ENCODE results near the gene KCTD19.

Gene KCTD19

GRCh38 chr16:67326472-67327309, at the start of gene KCTD19, which contains the start of gene LRRC36:
Gene KCTD19 (minus strand): TSS chr16:67326741. CDS start chr16:67326707, 34 bp downstream.
Gene LRRC36 (plus strand): TSS chr16:67326815. CDS start chr16:67326863, 48 bp downstream.
- no peak for TF ChIP-seq GATA2 (IDR thresholded peaks at IDR 0.05; ENCODE audit: low read depth, low read length)
- TF ChIP-seq GATA3 (IDR thresholded peaks at IDR 0.05; ENCODE audit: low read depth, low read length), result no peak

GRCh38 chr16:67372664-67373063, 46.1 kb upstream of the KCTD19 start:
- TF ChIP-seq GATA2 (IDR thresholded peaks at IDR 0.05; ENCODE audit: low read depth, low read length), result no peak
- no peak for TF ChIP-seq GATA3 (IDR thresholded peaks at IDR 0.05; ENCODE audit: low read depth, low read length)

GRCh38 chr16:67370661-67371060, 44.1 kb upstream of the KCTD19 start:
- TF ChIP-seq GATA2 (IDR thresholded peaks at IDR 0.05; ENCODE audit: low read depth, low read length) (no peak), GATA3 (IDR thresholded peaks at IDR 0.05; ENCODE audit: low read depth, low read length) (no peak)

DNA sequence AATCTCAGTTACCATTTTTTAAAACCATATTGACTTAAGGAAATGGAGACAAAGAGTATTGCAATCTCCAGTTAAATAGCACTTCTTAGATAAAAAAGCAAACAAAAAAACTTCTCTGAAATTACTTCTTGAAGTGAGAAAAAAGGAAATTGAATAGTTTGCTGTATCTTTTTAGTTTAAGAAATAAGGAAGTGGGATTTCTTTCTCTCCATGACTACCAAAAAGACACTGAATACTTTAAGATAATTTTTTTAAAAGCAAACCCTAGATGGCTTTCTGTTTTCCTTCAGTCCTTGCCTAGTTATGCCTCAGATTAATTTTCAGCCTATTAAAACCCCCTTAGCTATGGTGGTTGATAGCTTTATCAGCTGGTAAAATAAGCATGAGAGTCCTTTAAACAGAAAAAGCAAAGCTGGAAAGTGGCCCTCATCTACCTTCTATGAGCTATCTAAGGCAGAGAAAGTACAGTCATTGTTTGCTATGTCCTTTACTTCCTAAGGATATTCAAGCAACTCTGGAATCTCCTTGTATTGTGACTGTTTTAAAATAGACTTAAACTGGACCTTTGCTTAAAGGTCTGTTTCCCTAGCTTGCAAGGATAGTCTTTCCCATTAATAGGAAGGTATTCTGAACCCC, 38.2 kb upstream of the KCTD19 start:
- TF ChIP-seq GATA3 (IDR thresholded peaks at IDR 0.05; ENCODE audit: low read depth, low read length) (no peak), GATA2 (IDR thresholded peaks at IDR 0.05; ENCODE audit: low read depth, low read length) (no peak)

DNA sequence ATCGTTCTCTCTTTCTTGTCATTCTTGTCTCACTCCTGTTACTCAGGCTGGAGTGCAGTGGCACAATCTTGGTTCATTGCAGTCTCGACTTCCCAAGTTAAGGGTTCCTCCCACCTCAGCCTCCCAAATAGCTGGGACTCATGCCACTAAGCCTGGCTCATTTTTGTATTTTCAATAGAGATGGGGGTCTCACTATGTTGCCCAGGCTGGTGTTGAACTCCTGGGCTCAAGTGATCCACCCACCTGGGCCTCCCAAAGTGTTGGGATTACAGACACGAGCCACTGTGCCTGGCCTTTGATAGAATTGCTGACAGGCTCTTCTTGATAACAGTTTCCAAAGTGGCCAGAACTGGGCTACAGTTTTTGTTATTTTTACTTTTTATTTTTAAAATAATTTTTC, 34.5 kb upstream of the KCTD19 start:
- TF ChIP-seq GATA2 (IDR thresholded peaks at IDR 0.05; ENCODE audit: low read depth, low read length), result no peak
- no peak for TF ChIP-seq GATA3 (IDR thresholded peaks at IDR 0.05; ENCODE audit: low read depth, low read length)

DNA sequence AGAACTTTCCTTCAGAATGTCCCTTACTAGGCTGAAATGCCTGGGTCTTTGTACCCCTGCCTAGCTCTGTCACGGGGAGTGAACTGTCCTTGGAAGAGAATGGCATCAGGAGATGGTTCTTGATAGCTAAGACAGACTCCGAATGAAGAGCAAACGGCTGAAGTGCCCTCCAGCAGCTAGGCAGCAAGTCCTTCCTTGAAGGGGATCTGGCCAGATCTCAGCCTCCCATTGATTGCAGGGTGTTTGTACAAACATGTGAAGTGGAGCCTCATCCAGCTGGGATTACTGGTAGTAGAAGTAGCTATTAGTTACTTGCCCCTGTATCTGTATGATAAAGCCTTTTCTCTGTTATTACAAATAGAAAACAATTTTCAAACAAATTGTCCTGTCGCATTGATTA, 31.0 kb upstream of the KCTD19 start:
- TF ChIP-seq GATA2 (IDR thresholded peaks at IDR 0.05; ENCODE audit: low read depth, low read length), result no peak
- no peak for TF ChIP-seq GATA3 (IDR thresholded peaks at IDR 0.05; ENCODE audit: low read depth, low read length)

DNA sequence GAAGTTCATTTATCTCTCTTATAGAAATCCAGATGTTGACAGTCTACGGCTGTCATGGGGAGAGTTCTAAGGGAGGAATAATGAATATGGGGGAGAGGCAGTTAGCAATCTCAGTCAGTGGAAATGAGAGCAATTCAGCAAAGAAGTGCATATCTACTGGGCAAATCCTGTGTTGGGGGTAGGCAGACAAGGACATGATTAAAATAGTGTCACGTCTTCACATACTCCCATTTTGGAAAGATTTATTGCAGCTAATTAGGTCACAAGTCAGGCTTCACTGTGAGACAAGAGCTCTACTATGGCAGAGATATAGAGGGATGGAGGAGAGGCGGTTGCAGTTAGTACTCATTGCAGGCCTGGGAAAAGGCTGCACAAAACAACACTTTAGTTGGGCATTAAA, 29.9 kb upstream of the KCTD19 start:
- no peak for TF ChIP-seq GATA3 (IDR thresholded peaks at IDR 0.05; ENCODE audit: low read depth, low read length)
- no peak for TF ChIP-seq GATA2 (IDR thresholded peaks at IDR 0.05; ENCODE audit: low read depth, low read length)

DNA sequence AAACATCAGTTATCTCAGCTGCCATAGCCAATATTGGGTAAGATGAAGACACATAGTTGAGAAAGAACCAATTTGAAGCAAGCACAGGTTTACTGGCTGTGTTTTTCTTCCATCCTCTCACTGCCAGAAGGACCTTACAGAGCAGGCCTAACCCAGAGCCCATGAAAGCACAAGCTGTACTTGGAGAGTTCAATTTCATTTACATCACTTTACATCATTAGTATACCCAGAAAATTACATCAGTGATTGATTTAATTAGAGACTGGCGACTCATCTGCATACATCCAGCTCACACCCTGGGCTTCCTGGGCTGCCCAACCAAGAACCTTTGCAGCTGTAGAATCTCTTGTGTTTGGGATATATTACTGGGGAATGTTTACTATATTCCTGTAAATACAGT, 23.8 kb upstream of the KCTD19 start:
- TF ChIP-seq GATA3 (IDR thresholded peaks at IDR 0.05; ENCODE audit: low read depth, low read length) (no peak), GATA2 (IDR thresholded peaks at IDR 0.05; ENCODE audit: low read depth, low read length) (no peak)

DNA sequence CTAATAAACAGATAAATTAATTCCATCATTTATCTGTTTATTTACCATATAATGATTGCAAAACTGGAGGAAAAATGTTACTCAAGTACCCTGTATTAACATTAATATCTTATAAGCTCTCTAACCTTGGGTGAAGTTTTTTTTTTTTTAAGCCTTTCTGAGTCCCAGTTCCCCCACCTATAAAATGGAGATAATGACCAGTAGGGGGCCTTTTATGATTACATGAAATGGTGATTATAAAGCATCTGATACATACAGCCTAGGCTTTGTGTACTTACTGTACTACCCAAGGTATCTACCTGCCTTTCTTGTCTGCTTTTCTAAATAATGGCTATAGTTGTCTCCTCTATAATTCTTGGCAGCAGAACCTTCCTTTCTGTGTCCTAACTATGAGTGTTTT, 22.6 kb upstream of the KCTD19 start:
- TF ChIP-seq GATA3 (IDR thresholded peaks at IDR 0.05; ENCODE audit: low read depth, low read length), result no peak
- TF ChIP-seq GATA2 (IDR thresholded peaks at IDR 0.05; ENCODE audit: low read depth, low read length), result no peak

GRCh38 chr16:67346341-67346740, 19.8 kb upstream of the KCTD19 start:
- no peak for TF ChIP-seq GATA2 (IDR thresholded peaks at IDR 0.05; ENCODE audit: low read depth, low read length)

DNA sequence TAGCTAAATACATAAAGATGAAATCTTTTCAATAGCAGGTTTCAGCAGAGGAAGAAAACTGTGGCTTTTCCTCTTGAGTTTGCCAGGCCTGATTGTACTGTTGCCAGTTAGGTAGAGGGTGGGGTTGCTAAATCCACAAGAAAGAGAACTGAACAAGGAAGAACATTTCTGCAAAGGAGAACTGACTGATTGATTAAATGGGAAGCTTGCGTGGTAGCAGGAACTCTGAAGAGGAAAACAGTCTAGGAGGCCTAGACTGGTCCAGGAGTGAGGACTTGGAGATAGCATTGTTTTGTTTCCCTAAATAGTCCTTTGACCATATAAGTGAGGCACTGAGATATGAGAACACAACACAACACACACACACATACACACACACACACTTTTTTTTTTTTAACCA, 18.9 kb upstream of the KCTD19 start:
- TF ChIP-seq GATA2 (IDR thresholded peaks at IDR 0.05; ENCODE audit: low read depth, low read length) (no peak), GATA3 (IDR thresholded peaks at IDR 0.05; ENCODE audit: low read depth, low read length) (no peak)

DNA sequence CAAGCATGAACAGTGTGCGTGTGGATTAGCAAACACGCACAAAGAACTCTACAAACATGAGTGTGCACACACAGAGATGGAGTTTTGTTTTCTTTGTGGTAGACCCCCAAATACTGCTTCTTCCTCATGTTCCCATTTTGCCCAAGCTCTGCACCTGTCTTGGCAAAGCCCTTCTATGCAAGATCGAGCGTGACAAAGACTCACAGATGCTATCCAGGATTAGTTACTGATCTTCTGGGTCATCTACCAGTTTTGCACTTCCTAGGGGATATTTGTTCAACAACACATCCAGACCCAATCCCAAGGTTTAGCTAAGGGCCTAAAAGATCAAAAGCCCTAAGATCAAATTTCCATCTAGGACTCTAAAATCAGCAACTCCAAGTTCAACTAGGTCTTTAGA, 16.1 kb upstream of the KCTD19 start:
- no peak for TF ChIP-seq GATA3 (IDR thresholded peaks at IDR 0.05; ENCODE audit: low read depth, low read length)

GRCh38 chr16:67341250-67341649, 14.7 kb upstream of the KCTD19 start:
- no peak for TF ChIP-seq GATA3 (IDR thresholded peaks at IDR 0.05; ENCODE audit: low read depth, low read length)
- no peak for TF ChIP-seq GATA2 (IDR thresholded peaks at IDR 0.05; ENCODE audit: low read depth, low read length)

- TF ChIP-seq GATA2 (IDR thresholded peaks at IDR 0.05; ENCODE audit: low read depth, low read length), result no peak
- TF ChIP-seq GATA3 (IDR thresholded peaks at IDR 0.05; ENCODE audit: low read depth, low read length), result no peak
Observed at GRCh38 chr16:67339453-67339852, 12.9 kb upstream of the KCTD19 start.

GRCh38 chr16:67336648-67337047, 10.1 kb upstream of the KCTD19 start:
- TF ChIP-seq GATA2 (IDR thresholded peaks at IDR 0.05; ENCODE audit: low read depth, low read length), result no peak
- no peak for TF ChIP-seq GATA3 (IDR thresholded peaks at IDR 0.05; ENCODE audit: low read depth, low read length)

All from SH-SY5Y (cell line).